Stimulated activated naive CD8-positive, alpha-beta T cell treated with anti-CD3 and anti-CD28 coated beads, Interleukin-15, Interleukin-2, amounts not matched to agents 100 U/mL and 50 U/mL, for 24 hours (primary cell): ENCODE results near the gene ITGA7.
A peak's percentile ranks its signal among the peaks of the same experiment; 100 is the strongest.

Experiments
- ATAC-seq: fragments of 150-1000 bp; cut with Tn5 transposase; one replicate; pipeline ENCODE4 v1.10.0; 2021
- DNase-seq: peaks from one replicate; pipeline ENCODE4 v3.0.0; 2021

Gene ITGA7

DNA sequence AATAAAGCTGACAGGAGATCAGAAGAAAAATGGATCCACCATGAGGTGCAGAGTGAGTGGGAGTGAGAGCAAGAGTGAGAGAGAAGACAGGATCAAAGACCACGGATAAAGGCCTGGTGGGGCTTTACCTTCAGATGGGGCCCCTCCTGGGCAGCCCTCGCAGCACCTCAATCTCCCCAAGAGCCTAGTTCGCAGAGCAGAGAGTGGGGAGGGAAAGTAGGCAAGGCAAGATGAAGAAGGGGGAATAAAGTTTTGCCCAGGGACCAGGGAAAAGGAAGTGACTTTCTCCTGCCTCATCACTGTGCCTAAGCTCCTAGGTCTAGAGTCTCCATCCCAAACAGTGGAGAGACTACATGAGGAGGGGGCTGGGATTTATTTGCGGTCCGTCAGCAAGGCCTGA is 60.7 kb downstream of the ITGA7 start:
- DNase-seq = no peak
- ATAC-seq = no peak

DNA sequence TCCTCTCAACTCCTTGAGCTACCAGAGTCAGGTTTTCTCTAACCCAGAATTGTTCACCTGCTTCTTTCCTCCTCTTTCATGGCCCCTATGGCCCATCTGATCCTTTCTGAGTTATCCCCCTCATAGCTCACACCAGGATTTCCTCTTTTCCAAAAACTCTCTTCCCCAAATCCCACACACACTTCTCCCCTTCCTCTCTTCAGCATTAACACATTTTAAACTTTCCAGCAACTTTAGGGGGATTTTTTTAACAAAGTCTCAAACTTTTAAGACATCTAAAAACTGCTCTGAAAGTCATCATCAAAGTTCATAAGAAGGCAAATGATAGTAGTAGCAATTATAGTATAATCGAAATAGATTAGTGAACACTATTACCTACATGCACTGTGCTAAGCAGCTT is 63.1 kb downstream of the ITGA7 start:
- ATAC-seq = no peak
- DNase-seq = no peak

DNA sequence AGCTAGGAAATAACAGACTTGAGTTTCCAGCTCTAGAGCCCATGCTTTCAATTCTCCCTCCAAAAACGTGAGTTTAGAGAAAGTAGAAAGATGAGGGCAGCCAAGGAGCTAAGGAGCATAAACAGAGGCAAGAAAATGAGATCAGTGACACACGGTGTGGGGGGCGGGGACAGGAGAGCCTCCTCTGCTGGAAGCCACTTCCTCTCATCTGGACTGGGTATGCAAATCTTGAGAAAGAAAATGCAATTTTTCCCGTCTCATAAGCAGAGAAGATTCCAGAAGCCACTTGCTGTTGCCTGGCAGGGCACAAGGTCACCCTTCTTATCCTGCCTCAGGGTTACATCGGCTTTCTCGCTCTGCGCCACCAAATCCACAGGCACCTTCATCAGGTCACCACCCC is 65.0 kb downstream of the ITGA7 start:
- ATAC-seq = no peak

DNA sequence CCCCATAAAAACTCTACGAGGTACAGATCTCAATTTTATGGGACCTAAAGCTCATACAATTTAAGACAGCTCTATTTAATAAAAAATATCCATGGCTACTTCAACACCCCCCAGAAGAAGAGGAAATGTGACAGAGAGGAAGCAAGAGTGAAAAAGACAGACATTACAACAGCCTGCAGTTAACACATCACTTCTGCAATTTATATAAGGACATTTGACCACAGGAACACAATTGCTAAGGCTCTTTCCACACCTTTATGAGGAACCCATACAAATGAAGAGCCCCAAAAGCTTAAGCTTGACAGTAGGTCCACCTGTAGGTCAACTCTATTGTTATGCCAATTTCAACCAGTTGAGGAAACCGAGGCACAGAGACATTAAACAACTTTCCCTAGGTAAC is 65.4 kb downstream of the ITGA7 start:
- DNase-seq (no peak), ATAC-seq (no peak)

More for the DNA sequence above, 65.0 kb downstream of the ITGA7 start:
- DNase-seq = peak; percentile 45

DNA sequence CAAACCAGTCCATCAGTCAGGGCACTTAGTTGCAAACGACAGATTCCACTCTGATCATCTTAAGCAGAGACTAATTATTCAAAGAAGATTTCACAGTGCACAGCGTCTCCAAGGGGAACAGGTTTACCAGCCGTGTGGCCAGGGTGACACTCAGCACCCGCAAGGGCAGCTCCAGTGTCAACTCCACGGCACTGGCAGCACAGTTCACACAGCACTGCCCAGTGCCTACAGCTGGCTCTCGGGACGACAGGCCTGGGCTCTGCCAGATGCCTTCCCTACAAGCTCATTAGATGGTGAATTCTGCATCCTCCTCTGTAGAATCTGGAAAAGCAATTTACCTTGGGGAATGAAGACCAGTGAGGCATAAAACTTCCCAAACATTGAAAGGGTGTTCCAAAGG is 66.1 kb downstream of the ITGA7 start:
- ATAC-seq (no peak), DNase-seq (no peak)

DNA sequence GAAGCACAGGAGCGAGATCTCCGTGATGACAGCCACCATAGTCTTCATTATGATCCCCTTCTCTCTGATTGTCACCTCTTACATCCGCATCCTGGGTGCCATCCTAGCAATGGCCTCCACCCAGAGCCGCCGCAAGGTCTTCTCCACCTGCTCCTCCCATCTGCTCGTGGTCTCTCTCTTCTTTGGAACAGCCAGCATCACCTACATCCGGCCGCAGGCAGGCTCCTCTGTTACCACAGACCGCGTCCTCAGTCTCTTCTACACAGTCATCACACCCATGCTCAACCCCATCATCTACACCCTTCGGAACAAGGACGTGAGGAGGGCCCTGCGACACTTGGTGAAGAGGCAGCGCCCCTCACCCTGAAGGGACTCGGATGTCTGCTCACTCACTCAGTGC is 70.2 kb downstream of the ITGA7 start:
- ATAC-seq = peak; percentile 37
- peak; percentile 25 for DNase-seq

DNA sequence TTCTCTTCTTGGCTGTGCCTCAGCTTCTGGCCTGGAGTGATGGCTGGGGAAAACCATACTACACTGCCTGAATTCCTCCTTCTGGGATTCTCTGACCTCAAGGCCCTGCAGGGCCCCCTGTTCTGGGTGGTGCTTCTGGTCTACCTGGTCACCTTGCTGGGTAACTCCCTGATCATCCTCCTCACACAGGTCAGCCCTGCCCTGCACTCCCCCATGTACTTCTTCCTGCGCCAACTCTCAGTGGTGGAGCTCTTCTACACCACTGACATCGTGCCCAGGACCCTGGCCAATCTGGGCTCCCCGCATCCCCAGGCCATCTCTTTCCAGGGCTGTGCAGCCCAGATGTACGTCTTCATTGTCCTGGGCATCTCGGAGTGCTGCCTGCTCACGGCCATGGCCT is 70.9 kb downstream of the ITGA7 start, which contains the start of gene OR10P1:
Gene OR10P1 (plus strand): TSS at position 40 of the 400 bp plus-strand sequence. CDS start 0 bp downstream, at position 40.
- ATAC-seq (no peak), DNase-seq (no peak)

DNA sequence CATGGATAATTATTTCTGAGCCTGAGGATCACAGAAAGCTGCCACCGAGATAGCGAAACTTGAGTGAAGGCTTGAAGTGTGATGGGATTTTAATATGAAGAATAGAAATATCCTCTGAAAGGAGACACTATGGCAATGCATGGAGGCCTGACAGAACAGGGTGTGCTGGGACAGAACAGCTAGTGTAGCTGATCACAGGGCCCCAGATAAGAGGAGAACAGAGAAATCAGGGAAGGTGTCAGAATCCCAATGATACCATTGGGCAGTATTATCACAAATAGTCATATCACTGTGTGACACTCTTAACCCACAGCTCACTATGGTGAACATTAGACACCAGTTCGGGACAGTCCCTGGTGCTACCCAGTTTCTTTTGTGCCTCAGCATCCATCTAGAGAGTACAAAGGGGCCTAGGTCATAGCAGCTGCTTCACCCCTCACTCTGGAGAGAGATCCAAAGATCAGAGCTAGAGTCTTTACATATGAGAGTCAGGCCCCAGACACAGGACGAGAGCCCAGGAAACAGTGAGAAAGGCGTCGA is 71.5 kb downstream of the ITGA7 start:
- DNase-seq (no peak), ATAC-seq (peak; percentile 85)
